ENCODE measurements around the gene SLC35F1. TPM values are rescaled to one million over a fixed set of nuclear protein-coding genes. Genes with fewer than 3 reads are reported as not detected.

Gene SLC35F1
- total and polyA plus RNA-seq, 2 donors (not counting 1 experiment from before 2014, with no cell fraction given), result not detected

DNA sequence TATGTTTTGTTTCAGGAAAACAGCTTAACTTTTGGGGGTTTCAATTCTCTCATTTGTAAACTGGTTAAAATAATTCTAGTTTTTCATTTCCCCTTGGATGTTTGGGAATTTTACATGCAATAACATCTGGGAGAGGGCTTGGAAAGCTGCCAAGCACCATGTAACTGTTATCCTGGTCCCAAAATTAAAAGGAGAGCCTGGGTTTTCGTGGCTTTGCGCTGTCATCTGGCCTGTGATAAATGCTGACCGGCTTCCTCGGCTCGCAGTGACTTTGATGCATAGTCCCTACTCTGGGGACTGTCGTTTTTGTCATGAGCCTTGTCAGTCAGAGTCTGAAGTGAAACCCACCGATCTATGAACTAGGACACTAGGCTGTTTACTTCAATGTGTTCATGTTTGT lies 12.2 kb downstream of the SLC35F1 start:
- Mint-ChIP-seq H3K27me3 (peaks cover 6% of the 10 kb centered on the region), H3K4me3 (no peak overlapping the region), H3K9me3 (ENCODE audit: insufficient read depth) (no peaks in the 10 kb centered on the region), H3K4me1 (no peaks in the 10 kb centered on the region), H3K27ac (no peak overlapping the region)
- peaks cover 0 to 23% (median 11%) of the 10 kb centered on the region in 4 experiments for H3K27me3 ChIP-seq (replicated peaks in 1 of 4; ENCODE audit: control extremely low read depth in 1 of 4, control insufficient read depth in 3 of 4, insufficient read depth in 4 of 4, low read length in 3 of 4)
- H4K20me1 ChIP-seq (ENCODE audit: control insufficient read depth, insufficient read depth, low read length, poor library complexity, severe bottlenecking), result no peaks in the 10 kb centered on the region
- H3K79me2 ChIP-seq (ENCODE audit: control insufficient read depth, insufficient read depth, low read length), result no peaks in the 10 kb centered on the region
- H3K36me3 ChIP-seq (replicated peaks in 1 of 2; ENCODE audit: control extremely low read depth in 1 of 2, control insufficient read depth in 1 of 2, extremely low read depth in 1 of 2, insufficient read depth in 2 of 2, low read length in 1 of 2), result no peaks in the 10 kb centered on the region
- H3K9ac ChIP-seq (ENCODE audit: low read length), result no peak overlapping the region
- ATAC-seq (ENCODE audit: low read depth) (no peak), DNase-seq (no peak)
- no peak for TF ChIP-seq EZH2 (IDR thresholded peaks at IDR 0.05; ENCODE audit: borderline replicate concordance, insufficient read depth, low read depth, low read length, poor library complexity, severe bottlenecking)
- TF ChIP-seq, protein P1, sequence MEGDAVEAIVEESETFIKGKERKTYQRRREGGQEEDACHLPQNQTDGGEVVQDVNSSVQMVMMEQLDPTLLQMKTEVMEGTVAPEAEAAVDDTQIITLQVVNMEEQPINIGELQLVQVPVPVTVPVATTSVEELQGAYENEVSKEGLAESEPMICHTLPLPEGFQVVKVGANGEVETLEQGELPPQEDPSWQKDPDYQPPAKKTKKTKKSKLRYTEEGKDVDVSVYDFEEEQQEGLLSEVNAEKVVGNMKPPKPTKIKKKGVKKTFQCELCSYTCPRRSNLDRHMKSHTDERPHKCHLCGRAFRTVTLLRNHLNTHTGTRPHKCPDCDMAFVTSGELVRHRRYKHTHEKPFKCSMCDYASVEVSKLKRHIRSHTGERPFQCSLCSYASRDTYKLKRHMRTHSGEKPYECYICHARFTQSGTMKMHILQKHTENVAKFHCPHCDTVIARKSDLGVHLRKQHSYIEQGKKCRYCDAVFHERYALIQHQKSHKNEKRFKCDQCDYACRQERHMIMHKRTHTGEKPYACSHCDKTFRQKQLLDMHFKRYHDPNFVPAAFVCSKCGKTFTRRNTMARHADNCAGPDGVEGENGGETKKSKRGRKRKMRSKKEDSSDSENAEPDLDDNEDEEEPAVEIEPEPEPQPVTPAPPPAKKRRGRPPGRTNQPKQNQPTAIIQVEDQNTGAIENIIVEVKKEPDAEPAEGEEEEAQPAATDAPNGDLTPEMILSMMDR (IDR thresholded peaks at IDR 0.05), result no peak
- no peak overlapping the region for H3K4me2 ChIP-seq (replicated peaks; ENCODE audit: low read depth, low read length, poor library complexity, severe bottlenecking)
- H2AFZ ChIP-seq (ENCODE audit: insufficient read depth, low read depth, low read length, poor library complexity, severe bottlenecking), result no peak overlapping the region
- 29% methylated on average over 5 of the region's 7 CpGs for WGBS (ENCODE audit: insufficient coverage)
- intact Hi-C loops (cut with micrococcal nuclease), result no loop called here
- H3K27ac ChIP-seq (ENCODE audit: low read length in 2 of 2), result no peak overlapping the region
- ChIA-PET CTCF (no interaction called here), POLR2A (no interaction called here)
- no peak overlapping the region for H3K4me3 ChIP-seq (ENCODE audit: control extremely low read depth in 1 of 5, extremely low read depth in 1 of 5, insufficient read depth in 1 of 5, low read depth in 2 of 5, low read length in 4 of 5)
- H3K4me1 ChIP-seq (ENCODE audit: control insufficient read depth in 2 of 2, insufficient read depth in 2 of 2, low read length in 2 of 2), result no peaks in the 10 kb centered on the region
- H3K9me3 ChIP-seq (ENCODE audit: control extremely low read depth in 1 of 3, control insufficient read depth in 2 of 3, insufficient read depth in 1 of 3, low read length in 2 of 3), result no peaks in the 10 kb centered on the region

DNA sequence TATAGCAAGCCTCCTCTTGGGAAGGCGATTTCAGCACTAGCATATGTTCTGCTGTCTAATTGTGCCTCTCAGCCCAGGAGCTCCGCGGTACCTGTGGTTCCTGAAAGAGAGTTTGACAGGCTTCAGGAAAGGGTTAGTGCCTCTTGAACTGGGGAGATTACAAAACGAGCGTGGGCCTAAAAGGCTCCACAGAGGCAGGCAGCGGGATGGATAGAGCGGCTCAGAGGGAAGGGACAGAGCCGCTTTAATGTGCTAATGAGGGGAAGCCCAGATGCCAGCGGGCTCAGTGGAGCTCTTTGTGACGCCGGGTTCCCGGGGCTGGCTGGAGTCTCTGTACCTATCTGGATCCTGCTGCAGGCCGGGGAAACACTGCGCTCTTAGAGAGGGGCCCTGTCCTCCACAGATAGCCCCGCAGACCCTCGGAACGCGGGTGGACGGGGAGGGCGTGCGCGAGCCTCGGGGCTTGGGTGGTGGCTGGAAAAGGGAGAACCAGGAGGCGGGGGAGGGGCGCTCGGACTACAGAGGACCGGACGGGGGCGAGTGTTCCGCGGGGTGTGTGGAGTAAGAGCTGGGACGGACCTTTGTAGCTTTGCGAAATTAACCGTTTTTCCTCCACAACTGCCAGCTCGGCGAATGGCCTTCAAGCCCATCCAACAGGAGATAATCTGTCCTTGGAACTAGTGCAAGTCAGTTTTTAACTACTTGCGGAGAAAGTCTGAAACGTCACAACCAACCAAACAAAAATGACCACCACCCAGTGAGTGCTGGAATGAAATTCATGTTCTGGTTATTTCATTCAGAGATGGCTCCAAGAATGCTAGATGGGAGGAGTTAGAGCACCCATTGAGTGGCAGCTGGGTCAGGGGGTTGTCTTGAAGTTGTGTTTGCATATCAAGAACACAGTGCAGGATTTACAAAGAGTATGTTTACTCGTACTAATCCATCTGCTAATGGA lies 13.0 kb downstream of the SLC35F1 start:
- H3K4me3 Mint-ChIP-seq, result no peak overlapping the region
- H2AFZ ChIP-seq (ENCODE audit: insufficient read depth, low read depth, low read length, poor library complexity, severe bottlenecking), result no peak overlapping the region
- POLR2A ChIA-PET, result no interaction called here

More for the DNA sequence above, 13.0 kb downstream of the SLC35F1 start:
- Histone ChIP-seq H3K9ac (ENCODE audit: low read length) (no peak overlapping the region), H3K4me1 (ENCODE audit: control insufficient read depth in 2 of 2, insufficient read depth in 2 of 2, low read length in 2 of 2) (no peaks in the 10 kb centered on the region), H4K20me1 (ENCODE audit: control insufficient read depth, insufficient read depth, low read length, poor library complexity, severe bottlenecking) (no peaks in the 10 kb centered on the region), H3K36me3 (replicated peaks in 1 of 2; ENCODE audit: control extremely low read depth in 1 of 2, control insufficient read depth in 1 of 2, extremely low read depth in 1 of 2, insufficient read depth in 2 of 2, low read length in 1 of 2) (no peaks in the 10 kb centered on the region), H3K9me3 (ENCODE audit: control extremely low read depth in 1 of 3, control insufficient read depth in 2 of 3, insufficient read depth in 1 of 3, low read length in 2 of 3) (no peaks in the 10 kb centered on the region), H3K27me3 (replicated peaks in 1 of 4; ENCODE audit: control extremely low read depth in 1 of 4, control insufficient read depth in 3 of 4, insufficient read depth in 4 of 4, low read length in 3 of 4) (peaks cover 0 to 23% (median 11%) of the 10 kb centered on the region in 4 experiments), H3K4me2 (replicated peaks; ENCODE audit: low read depth, low read length, poor library complexity, severe bottlenecking) (no peak overlapping the region), H3K27ac (ENCODE audit: low read length in 2 of 2) (no peak overlapping the region), H3K4me3 (ENCODE audit: control extremely low read depth in 1 of 5, extremely low read depth in 1 of 5, insufficient read depth in 1 of 5, low read depth in 2 of 5, low read length in 4 of 5) (no peak overlapping the region), H3K79me2 (ENCODE audit: control insufficient read depth, insufficient read depth, low read length) (no peaks in the 10 kb centered on the region)
- CTCF ChIA-PET, result no interaction called here
- H3K27ac Mint-ChIP-seq, result no peak overlapping the region
- TF ChIP-seq, protein P1 (IDR thresholded peaks at IDR 0.05), result no peak
- no peak for TF ChIP-seq EZH2 (IDR thresholded peaks at IDR 0.05; ENCODE audit: borderline replicate concordance, insufficient read depth, low read depth, low read length, poor library complexity, severe bottlenecking)
- ATAC-seq (ENCODE audit: low read depth) (no peak), DNase-seq (no peak)
- intact Hi-C loops (cut with micrococcal nuclease), result no loop called here
- H3K4me1 Mint-ChIP-seq, result no peaks in the 10 kb centered on the region
- WGBS (ENCODE audit: insufficient coverage), result 2% methylated on average over 15 of the region's 39 CpGs
- H3K9me3 Mint-ChIP-seq (ENCODE audit: insufficient read depth), result no peaks in the 10 kb centered on the region
- peaks cover 6% of the 10 kb centered on the region for H3K27me3 Mint-ChIP-seq
